Activated naive CD4-positive, alpha-beta T cell treated with anti-CD3 and anti-CD28 coated beads for 36 hours (primary cell): ENCODE data around the gene HSD17B10. TPM values are rescaled to one million over a fixed set of nuclear protein-coding genes. Genes with fewer than 3 reads are reported as not detected.
A peak's percentile ranks its signal among the peaks of the same experiment; 100 is the strongest.
"Not testable (repeated sequence)": the region's sequence is repeated elsewhere in the genome, so short reads cannot be mapped to it uniquely, and the experiment has no call there.

Source experiments
- CTCF ChIA-PET: fragments of 350-600 bp; sonication (Branson Sonifier 250); formaldehyde crosslinking; loops from one replicate; lab custom pipeline; 2021; ENCODE audit warnings: antibody characterized with exemption; lab: Charles Lee
- DNase-seq: peaks from one replicate; pipeline ENCODE4 v3.0.0-alpha.2; 2020
- H3K27ac Mint-ChIP-seq: one replicate; pipeline ENCODE4 v1.8.0; 2021; ENCODE audit warnings: mild to moderate bottlenecking, mixed read lengths
- H3K27me3 Mint-ChIP-seq: one replicate; pipeline ENCODE4 v1.8.0; 2021; ENCODE audit warnings: low read depth, mixed read lengths
- H3K36me3 Mint-ChIP-seq: one replicate; pipeline ENCODE4 v1.8.0; 2021; ENCODE audit warnings: low read depth, mixed read lengths
- H3K4me1 Mint-ChIP-seq: one replicate; pipeline ENCODE4 v1.8.0; 2021; ENCODE audit warnings: low read depth, mixed read lengths
- H3K4me3 Mint-ChIP-seq: one replicate; pipeline ENCODE4 v1.8.0; 2021; ENCODE audit warnings: mild to moderate bottlenecking, moderate library complexity, mixed read lengths
- H3K9me3 Mint-ChIP-seq: one replicate; pipeline ENCODE4 v1.8.0; 2021; ENCODE audit warnings: mixed read lengths
- intact Hi-C: fragments of 100-400 bp; cut with micrococcal nuclease; formaldehyde crosslinking; loops from one replicate; pipeline ENCODE4 v1.15.1; 2023
- total RNA-seq, 2 experiments: library from RNA; stranded (reverse); gene quantifications; one replicate each; pipeline ENCODE4 v1.2.3, GENCODE V29; 2021

The HSD17B10 gene
- 10 to 100 TPM; 69.2 to 75.2 TPM for total RNA-seq

DNA sequence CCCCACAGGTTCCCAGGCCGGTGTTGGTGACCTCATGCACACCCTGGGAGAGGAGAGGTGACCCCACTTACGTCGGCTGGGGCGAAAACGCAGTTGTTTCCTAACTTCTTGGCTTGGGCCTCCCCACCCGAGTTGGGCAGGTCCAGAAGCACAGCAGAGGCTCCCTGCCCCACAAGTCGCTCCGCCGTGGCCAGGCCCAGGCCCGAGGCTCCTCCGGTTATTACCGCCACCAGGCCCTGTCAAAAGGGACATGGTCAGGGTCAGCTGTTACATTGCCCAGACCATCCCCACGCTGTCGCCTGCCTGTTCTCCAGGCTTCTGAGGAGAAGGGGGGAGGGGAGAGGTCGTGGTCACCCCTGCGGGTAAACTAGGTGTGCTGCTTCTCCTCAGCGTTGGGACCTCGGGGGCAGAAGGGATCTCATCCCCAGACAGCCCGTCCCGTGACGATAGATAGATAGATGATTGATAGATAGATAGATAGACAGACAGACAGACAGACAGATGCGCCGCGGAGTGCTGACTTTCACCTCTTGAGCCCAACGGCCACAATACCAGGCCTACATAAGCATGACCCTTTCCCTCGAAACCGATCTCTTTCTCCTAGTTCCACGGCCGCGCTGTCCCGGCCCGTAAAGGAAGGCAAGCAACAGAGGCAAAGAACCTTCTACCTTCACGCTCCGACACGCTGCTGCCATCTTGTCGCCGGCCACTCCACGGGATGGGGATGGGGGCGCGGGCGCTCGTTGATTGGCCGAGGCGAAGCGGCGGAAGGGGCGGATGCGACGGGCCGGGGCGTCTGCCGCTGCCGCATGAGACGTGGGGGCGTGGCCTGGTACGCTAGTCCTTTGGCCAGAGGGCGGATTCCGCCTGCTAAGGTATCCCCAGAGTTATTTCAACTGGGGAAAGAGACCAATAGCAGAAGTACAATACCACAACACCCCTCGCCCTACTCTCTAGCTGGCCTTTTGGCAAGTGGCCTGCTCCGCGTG, at the start of gene HSD17B10:
Gene HSD17B10 (minus strand): TSS at position 720 of the 989 bp plus-strand sequence. CDS start 25 bp downstream, at position 695.
- H3K4me1 Mint-ChIP-seq, result peaks cover 28% of the 10 kb centered on the region

DNA sequence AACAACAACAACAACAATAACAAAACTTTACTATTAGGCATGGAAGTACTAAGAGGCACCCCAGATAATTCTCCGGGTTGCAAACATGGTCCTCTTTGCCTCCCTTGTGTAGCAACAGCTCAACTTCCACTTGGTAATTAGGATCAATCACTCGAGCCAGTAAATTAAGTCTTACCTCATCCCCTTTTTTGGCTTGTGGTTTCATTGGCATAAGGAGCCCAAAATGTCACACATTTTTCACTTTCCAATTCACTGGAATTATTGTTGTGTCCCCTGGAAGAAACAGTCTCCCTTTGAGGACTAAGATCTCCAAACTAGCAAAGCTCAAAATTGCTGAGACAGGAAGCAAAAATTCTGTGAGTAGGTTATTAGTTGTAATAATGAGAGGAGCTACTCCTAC, 49.2 kb upstream of the HSD17B10 start:
- DNase-seq, result no peak
- no peaks in the 10 kb centered on the region for H3K4me1 Mint-ChIP-seq
- CTCF ChIA-PET, result interaction anchor here (1.4 to 4.2 kb wide), 4 partner anchors 37 to 199 kb away, joined by 4 to 34 read pairs (median 18); no protein-coding TSS in a partner anchor
- no peak overlapping the region for H3K4me3 Mint-ChIP-seq
- no peak overlapping the region for H3K27ac Mint-ChIP-seq
- intact Hi-C loops, result loop anchor here (5.0 kb wide), 1 partner anchor 41 kb away; no protein-coding TSS in a partner anchor
- H3K27me3 Mint-ChIP-seq, result no peaks in the 10 kb centered on the region
- no peaks in the 10 kb centered on the region for H3K36me3 Mint-ChIP-seq
- no peaks in the 10 kb centered on the region for H3K9me3 Mint-ChIP-seq

More for the DNA sequence above, at the start of gene HSD17B10:
- CTCF ChIA-PET, result interaction anchor here (0.6 to 3.5 kb wide), 5 partner anchors 12 to 300 kb away, joined by 3 to 21 read pairs (median 6); partner anchors contain the start of genes RIBC1 and SMC1A
- H3K27me3 Mint-ChIP-seq, result no peaks in the 10 kb centered on the region
- no peaks in the 10 kb centered on the region for H3K9me3 Mint-ChIP-seq
- H3K36me3 Mint-ChIP-seq, result peaks cover 5% of the 10 kb centered on the region
- H3K27ac Mint-ChIP-seq, result peak within 1 kb of the TSS; percentile 76
- intact Hi-C loops, result loop anchor here (1.0 kb wide), 1 partner anchor 12 kb away; the partner anchor contains the start of genes RIBC1 and SMC1A
- H3K4me3 Mint-ChIP-seq, result peak within 1 kb of the TSS; percentile 85
- peak; percentile 88 for DNase-seq

DNA sequence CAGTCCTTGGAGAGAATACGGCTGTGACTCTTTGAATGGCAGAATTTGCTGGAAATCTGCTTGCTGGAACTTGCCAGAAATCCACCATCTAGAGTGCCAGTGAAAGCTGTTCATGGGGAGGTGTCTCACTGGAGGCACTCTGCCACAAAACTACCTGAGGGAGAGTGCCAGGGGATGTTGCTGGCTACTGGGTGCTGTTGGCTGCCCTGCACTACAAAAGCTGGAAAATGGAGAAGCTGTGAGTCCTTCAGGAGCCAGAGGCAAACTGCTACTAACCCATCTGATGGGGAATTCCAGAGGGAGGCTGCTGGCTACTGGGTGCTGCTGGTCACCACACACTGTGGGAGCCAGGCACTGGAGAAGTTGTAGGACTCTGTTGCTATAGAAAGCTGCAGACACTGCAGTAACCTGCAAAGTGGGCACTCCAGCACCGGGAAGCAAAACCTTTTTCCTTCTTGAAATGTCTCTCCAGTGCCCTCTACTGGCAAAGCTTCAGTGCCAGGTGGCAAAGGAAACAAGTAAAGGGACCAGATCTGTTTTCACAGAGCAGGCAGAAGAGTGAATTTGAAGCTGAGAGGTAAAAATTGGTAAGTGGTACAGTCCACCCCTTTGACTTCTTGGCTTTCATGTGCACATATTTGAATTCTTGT, 47.8 kb upstream of the HSD17B10 start:
- peak; percentile 63 for DNase-seq
- no peaks in the 10 kb centered on the region for H3K36me3 Mint-ChIP-seq
- no peaks in the 10 kb centered on the region for H3K27me3 Mint-ChIP-seq
- no peak overlapping the region for H3K27ac Mint-ChIP-seq
- no peaks in the 10 kb centered on the region for H3K9me3 Mint-ChIP-seq
- no peaks in the 10 kb centered on the region for H3K4me1 Mint-ChIP-seq
- intact Hi-C loops, result loop anchor here (1.0 to 5.0 kb wide), 2 partner anchors 40 to 169 kb away; no protein-coding TSS in a partner anchor
- H3K4me3 Mint-ChIP-seq, result no peak overlapping the region
- CTCF ChIA-PET, result interaction anchor here (0.5 to 4.2 kb wide), 26 partner anchors 11 to 1205 kb away, joined by 3 to 34 read pairs (median 4); no protein-coding TSS in a partner anchor

DNA sequence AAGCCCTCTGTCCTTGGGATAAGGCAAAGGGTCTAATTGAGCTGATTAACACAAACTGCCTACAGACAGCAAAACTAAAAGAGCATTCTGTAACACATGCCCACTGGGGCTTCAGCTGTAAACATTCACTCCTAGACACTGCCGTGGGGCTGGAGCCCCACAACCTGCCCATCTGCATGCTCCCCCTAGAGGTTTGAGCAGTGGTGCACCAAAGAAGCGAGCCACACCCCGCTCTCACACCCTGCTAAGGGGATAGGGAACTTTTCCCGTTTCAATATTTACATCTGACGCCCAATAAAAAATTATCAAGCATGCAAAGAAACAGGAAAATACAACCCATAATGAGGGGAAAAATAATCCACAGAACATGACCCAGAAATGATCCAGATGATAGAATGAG, 46.9 kb upstream of the HSD17B10 start:
- Mint-ChIP-seq H3K9me3 (no peaks in the 10 kb centered on the region), H3K36me3 (no peaks in the 10 kb centered on the region), H3K27ac (no peak overlapping the region), H3K4me1 (no peaks in the 10 kb centered on the region), H3K27me3 (no peaks in the 10 kb centered on the region), H3K4me3 (no peak overlapping the region)
- CTCF ChIA-PET, result interaction anchor here (0.9 to 4.2 kb wide), 9 partner anchors 11 to 197 kb away, joined by 3 to 34 read pairs (median 7); no protein-coding TSS in a partner anchor
- DNase-seq, result peak; percentile 7
- intact Hi-C loops, result loop anchor here (5.0 kb wide), 1 partner anchor 39 kb away; no protein-coding TSS in a partner anchor

DNA sequence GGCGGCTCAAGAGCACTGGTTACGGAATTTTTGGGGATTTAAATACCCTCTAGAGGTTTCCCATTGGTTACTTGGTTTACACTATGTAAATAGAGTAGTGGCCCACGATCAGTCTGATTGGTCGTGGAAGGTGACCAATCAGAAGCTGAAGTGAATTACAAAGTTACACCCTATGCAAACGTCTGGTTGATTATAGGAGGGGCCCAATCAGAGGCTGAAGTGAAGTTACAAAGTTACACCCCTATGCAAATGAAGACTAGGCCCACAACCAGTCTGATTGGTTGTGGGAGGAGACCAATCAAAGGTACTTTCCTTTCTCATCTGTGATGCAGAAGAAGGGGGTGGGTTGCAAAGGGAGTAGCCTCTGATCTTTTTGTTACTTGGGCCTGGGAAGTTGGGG, 45.1 kb upstream of the HSD17B10 start:
- Mint-ChIP-seq H3K4me1 (no peaks in the 10 kb centered on the region), H3K27me3 (no peaks in the 10 kb centered on the region), H3K9me3 (no peaks in the 10 kb centered on the region), H3K27ac (no peak overlapping the region), H3K4me3 (no peak overlapping the region), H3K36me3 (no peaks in the 10 kb centered on the region)
- CTCF ChIA-PET, result interaction anchor here (0.6 to 4.2 kb wide), 4 partner anchors 13 to 451 kb away, joined by 3 to 34 read pairs (median 4); no protein-coding TSS in a partner anchor
- intact Hi-C loops, result no loop called here
- no peak for DNase-seq

DNA sequence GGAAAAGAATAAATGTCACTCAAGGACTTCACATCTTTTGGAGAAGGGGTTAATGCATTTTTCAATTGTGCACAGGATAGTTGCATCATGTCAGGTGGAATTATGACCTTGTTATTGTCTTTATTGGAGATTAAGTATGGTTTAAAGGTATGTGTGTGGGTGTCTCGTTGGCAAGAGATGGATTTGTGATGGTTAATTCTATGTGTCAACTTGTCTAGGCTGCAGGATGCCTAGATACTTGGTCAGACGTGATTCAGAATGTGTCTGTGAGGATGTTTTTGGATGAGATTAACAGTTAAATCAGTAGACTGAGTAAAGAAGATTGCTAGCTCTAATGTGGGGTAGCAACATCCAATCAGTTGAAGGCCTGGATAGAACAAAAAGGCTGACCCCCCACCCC, 42.2 kb upstream of the HSD17B10 start:
- H3K27ac Mint-ChIP-seq, result no peak overlapping the region
- H3K9me3 Mint-ChIP-seq, result no peaks in the 10 kb centered on the region
- H3K36me3 Mint-ChIP-seq, result no peaks in the 10 kb centered on the region
- no peaks in the 10 kb centered on the region for H3K4me1 Mint-ChIP-seq
- intact Hi-C loops, result no loop called here
- H3K4me3 Mint-ChIP-seq, result no peak overlapping the region
- DNase-seq, result no peak
- CTCF ChIA-PET, result no interaction called here
- H3K27me3 Mint-ChIP-seq, result peaks cover 3% of the 10 kb centered on the region

DNA sequence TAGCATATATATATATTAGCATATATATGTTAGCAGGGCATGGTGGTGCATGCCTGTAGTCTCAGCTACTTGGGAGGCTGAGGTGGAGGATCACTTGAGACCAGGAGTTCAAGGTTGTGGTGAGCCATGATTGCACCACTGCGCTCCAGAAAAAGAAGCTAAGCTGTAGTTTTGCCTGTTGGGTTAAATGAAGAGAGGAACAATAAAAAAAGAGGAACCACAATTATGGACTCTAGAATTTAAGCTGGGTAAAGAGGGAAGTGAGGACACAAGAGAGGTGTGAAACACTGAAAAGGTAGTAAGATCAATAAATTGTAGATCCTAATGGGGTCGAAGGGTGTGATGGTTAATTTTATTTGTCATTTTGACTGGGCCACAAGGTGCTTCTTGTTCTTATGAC, 40.5 kb upstream of the HSD17B10 start:
- no peak for DNase-seq
- no peak overlapping the region for H3K27ac Mint-ChIP-seq
- no peaks in the 10 kb centered on the region for H3K4me1 Mint-ChIP-seq
- H3K9me3 Mint-ChIP-seq, result no peaks in the 10 kb centered on the region
- no peak overlapping the region for H3K4me3 Mint-ChIP-seq
- intact Hi-C loops, result no loop called here
- CTCF ChIA-PET, result no interaction called here
- no peaks in the 10 kb centered on the region for H3K36me3 Mint-ChIP-seq
- peaks cover 3% of the 10 kb centered on the region for H3K27me3 Mint-ChIP-seq

DNA sequence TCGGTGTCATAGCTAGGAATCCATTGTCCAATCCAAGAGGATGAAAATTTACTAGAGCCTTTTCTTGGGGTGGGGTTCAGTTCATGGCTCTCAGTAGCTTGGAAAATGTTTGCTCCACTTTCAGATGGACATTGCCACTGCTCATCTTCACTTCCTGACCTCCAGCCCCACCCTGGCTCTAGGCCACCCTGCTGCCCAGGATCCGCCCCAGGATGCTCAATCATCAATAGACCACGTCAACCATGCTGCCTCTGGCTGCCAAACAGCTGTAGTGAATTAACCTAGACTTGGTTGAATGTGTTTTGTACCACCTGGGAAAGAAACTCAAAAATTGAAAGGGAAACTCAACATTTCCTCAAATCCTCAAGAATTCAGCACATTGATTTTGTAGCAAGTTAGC, 37.2 kb upstream of the HSD17B10 start:
- no peak for DNase-seq
- CTCF ChIA-PET, result interaction anchor here (1.0 kb wide), 1 partner anchor 154 kb away, joined by 3 read pairs; no protein-coding TSS in a partner anchor
- Mint-ChIP-seq H3K27ac (no peak overlapping the region), H3K9me3 (no peaks in the 10 kb centered on the region), H3K27me3 (peaks cover 3% of the 10 kb centered on the region), H3K36me3 (no peaks in the 10 kb centered on the region), H3K4me1 (no peaks in the 10 kb centered on the region), H3K4me3 (no peak overlapping the region)
- intact Hi-C loops, result no loop called here

DNA sequence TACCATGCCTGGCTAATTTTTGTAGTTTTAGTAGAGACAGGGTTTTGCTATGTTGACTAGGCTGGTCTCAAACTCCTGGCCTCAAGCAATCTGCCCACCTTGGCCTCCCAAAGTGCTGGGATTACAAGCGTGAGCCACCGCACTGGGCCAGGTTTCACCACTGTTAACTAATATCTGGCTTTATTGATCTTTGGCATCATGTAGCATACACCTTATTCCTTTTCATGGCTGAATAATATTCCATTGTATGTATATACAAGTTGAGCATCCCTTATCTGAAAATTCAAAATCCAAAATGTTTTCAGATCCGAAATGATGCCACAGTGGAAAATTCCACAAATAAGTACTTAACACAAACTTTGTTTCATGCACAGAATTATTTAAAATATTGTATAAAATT, 34.5 kb upstream of the HSD17B10 start:
- H3K36me3 Mint-ChIP-seq, H3K9me3 Mint-ChIP-seq, H3K27me3 Mint-ChIP-seq, intact Hi-C loops, DNase-seq, H3K4me3 Mint-ChIP-seq, H3K4me1 Mint-ChIP-seq, H3K27ac Mint-ChIP-seq: not testable (repeated sequence)
- CTCF ChIA-PET, result interaction anchor here (0.7 kb wide), 1 partner anchor 175 kb away, joined by 4 read pairs; no protein-coding TSS in a partner anchor

DNA sequence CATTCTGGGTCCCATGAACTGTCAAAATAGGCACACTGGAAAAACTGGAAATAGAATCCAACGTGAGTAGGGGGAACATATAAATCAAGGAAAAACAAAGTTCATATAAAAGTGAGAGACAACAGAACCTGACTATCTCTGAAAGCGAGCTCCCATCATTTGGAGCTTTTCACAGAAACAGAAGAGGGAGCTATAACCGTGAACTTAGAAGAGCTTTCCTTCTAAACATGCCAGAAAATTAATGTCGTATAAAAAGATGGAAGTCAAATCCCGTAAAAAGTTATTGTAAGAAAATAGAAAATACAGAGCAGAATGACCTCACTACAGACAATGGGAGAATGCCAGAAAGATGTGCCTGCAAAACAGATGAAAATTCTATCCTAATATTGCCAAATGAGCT, 23.9 kb upstream of the HSD17B10 start:
- H3K9me3 Mint-ChIP-seq, result no peaks in the 10 kb centered on the region
- no peak for DNase-seq
- H3K4me1 Mint-ChIP-seq, result no peaks in the 10 kb centered on the region
- H3K27ac Mint-ChIP-seq, result no peak overlapping the region
- H3K27me3 Mint-ChIP-seq, result peaks cover 3% of the 10 kb centered on the region
- no peaks in the 10 kb centered on the region for H3K36me3 Mint-ChIP-seq
- intact Hi-C loops, result no loop called here
- H3K4me3 Mint-ChIP-seq, result no peak overlapping the region
- CTCF ChIA-PET, result interaction anchor here (1.5 kb wide), 1 partner anchor 141 kb away, joined by 4 read pairs; no protein-coding TSS in a partner anchor

DNA sequence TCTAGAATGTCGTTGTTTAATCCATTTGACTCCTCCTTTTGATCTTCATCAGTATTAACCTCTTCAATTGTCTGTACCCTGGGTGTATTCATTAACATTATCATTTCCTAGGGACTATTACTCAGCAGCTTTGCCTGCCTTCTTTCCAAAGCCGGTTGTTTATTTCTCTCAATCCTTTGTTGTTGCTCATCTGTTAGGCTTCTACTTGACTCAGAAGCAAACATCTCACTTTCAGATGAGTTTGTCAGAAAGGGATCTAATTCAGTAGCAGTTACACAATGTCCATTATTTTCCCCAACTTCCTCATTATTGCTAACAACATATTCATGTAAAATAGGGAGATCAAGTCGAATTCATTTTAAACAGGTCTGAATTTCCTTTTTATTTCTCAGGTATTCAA, 22.1 kb upstream of the HSD17B10 start:
- no peak for DNase-seq
- CTCF ChIA-PET, result no interaction called here
- Mint-ChIP-seq H3K4me3 (no peak overlapping the region), H3K27me3 (peaks cover 3% of the 10 kb centered on the region), H3K27ac (no peak overlapping the region), H3K4me1 (no peaks in the 10 kb centered on the region), H3K36me3 (no peaks in the 10 kb centered on the region), H3K9me3 (no peaks in the 10 kb centered on the region)
- intact Hi-C loops, result no loop called here

DNA sequence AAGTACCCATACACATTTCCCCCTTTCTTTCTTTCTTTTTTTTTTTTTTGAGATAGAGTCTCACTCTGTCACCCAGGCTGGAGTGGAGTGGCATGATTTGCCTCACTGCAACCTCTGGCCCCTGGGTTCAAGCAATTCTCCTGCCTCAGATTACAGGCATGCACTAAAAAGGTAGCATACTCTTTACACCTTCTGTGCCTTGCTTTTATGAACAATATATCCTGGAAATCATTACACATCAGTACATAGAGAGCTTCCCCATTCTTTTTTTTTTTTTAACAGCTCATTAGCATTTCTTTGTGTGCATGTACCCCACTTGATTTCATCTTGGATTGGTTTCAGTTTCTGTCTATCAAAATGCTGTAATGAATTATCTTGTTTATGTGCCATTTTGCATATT, 18.6 kb upstream of the HSD17B10 start:
- intact Hi-C loops, result no loop called here
- DNase-seq, result no peak
- CTCF ChIA-PET, result interaction anchor here (0.6 to 0.9 kb wide), 2 partner anchors 136 to 139 kb away, joined by 3 to 5 read pairs; no protein-coding TSS in a partner anchor
- H3K4me3 Mint-ChIP-seq, result no peak overlapping the region
- no peaks in the 10 kb centered on the region for H3K9me3 Mint-ChIP-seq
- H3K36me3 Mint-ChIP-seq, result no peaks in the 10 kb centered on the region
- H3K4me1 Mint-ChIP-seq, result no peaks in the 10 kb centered on the region
- H3K27ac Mint-ChIP-seq, result no peak overlapping the region
- H3K27me3 Mint-ChIP-seq, result peaks cover 3% of the 10 kb centered on the region
